Cardiac fibroblast (primary cell): ENCODE results near the gene HKDC1.
"Not testable (repeated sequence)": the region's sequence is repeated elsewhere in the genome, so short reads cannot be mapped to it uniquely, and the experiment has no call there.

ENCODE experiments used
- DNase-seq, 2 donors: peaks; one replicate each; pipeline versions ENCODE4 v3.0.0 to v3.0.0-alpha.2; 2010; ENCODE audit warnings: low read depth in 2 of 2
- H3K4me3 ChIP-seq, 2 donors: replicated peaks in 1 of 2; 1 replicate in 1 of 2; 2 replicates in 1 of 2; pipeline ENCODE4 v1.5.1; 2011; ENCODE audit warnings: low read depth in 2 of 2, low read length in 2 of 2, mild to moderate bottlenecking in 2 of 2, moderate library complexity in 1 of 2
- TF ChIP-seq, protein P1 (sequence below): IDR thresholded peaks from one replicate; pipeline ENCODE4 v1.5.1; 2011; ENCODE audit warnings: low read depth, mild to moderate bottlenecking, low read length, inconsistent platforms

Gene HKDC1

GRCh38 chr10:69220041-69220451 lies at the start of gene HKDC1:
Gene HKDC1, plus strand, starts transcription at chr10:69220332. Its CDS starts 104 bp downstream, at chr10:69220436.
- DNase-seq, result no peak
- TF ChIP-seq, protein P1, sequence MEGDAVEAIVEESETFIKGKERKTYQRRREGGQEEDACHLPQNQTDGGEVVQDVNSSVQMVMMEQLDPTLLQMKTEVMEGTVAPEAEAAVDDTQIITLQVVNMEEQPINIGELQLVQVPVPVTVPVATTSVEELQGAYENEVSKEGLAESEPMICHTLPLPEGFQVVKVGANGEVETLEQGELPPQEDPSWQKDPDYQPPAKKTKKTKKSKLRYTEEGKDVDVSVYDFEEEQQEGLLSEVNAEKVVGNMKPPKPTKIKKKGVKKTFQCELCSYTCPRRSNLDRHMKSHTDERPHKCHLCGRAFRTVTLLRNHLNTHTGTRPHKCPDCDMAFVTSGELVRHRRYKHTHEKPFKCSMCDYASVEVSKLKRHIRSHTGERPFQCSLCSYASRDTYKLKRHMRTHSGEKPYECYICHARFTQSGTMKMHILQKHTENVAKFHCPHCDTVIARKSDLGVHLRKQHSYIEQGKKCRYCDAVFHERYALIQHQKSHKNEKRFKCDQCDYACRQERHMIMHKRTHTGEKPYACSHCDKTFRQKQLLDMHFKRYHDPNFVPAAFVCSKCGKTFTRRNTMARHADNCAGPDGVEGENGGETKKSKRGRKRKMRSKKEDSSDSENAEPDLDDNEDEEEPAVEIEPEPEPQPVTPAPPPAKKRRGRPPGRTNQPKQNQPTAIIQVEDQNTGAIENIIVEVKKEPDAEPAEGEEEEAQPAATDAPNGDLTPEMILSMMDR, result no peak
- no peak within 1 kb of the TSS for H3K4me3 ChIP-seq

DNA sequence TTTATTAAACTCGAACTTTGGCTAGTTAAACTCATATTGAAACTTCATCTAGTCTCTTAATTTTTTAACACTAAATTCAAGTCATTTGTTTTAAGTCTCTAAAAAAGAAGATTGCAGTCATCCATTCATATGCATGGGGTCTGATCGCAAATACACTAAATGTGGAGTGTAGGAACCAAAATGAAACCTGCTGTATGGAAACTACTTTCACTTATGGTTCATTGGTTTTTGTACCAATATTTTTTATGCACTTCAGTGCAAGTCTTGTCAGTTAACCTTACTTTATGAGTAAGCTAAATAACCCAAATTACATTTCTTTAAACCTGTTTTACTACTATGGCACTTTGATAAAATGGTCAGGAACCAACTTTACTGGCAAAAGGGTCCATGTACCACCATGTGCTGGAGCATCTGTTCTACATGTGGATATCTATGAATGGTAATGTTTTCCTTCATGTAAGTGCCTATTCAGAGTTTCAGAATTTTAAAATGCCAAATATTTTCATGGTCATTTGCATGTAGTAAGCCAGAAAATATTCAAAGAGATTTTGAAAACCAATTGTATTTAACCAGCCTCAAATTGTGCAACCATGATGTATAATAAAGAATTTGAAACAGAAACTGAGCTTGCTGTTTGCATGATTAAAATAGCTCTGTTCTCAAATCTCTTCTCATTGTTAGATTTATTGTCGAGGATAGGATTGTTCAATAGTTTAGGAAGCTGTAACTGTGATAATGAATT lies 47.7 kb upstream of the HKDC1 start:
- H3K4me3 ChIP-seq, result no peak overlapping the region
- TF ChIP-seq, protein P1, result no peak
- no peak for DNase-seq

- not testable (repeated sequence) for DNase-seq, H3K4me3 ChIP-seq
Observed at GRCh38 chr10:69175326-69175725, 44.8 kb upstream of the HKDC1 start.

- DNase-seq, result no peak
- TF ChIP-seq, protein P1, result no peak
- H3K4me3 ChIP-seq, result no peak overlapping the region
Observed at GRCh38 chr10:69176823-69177222, 43.3 kb upstream of the HKDC1 start.

DNA sequence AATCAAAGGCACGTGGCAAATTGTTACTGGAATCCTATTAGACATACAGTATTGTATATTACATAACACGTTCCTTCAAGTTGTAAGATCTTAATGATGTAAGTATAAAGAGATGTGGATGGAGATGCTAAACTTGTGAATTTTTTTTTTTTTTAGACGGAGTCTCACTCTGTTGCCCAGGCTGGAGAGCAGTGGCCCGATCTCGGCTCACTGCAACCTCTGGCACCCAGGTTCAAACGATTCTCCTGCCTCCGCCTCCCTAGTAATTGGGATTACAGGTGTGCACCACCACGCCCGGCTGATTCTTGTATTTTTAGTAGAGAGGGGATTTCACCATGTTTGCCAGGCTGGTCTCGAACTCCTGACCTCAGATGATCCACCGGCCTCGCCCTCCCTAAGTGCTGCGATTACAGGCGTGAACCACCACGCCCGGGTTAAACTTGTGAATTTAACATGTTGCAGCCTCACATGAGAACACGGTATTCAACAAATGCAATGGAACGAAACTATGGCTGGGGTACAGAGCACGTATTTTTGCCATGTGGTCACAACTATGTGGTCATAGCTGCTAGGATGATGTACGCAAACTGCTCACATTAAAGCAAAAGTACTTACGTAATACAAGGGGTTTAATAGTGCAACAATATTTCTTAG lies 40.9 kb upstream of the HKDC1 start:
- DNase-seq, result no peak
- peak overlapping the region; percentile 99 to 100 for H3K4me3 ChIP-seq
- TF ChIP-seq, protein P1, result no peak

DNA sequence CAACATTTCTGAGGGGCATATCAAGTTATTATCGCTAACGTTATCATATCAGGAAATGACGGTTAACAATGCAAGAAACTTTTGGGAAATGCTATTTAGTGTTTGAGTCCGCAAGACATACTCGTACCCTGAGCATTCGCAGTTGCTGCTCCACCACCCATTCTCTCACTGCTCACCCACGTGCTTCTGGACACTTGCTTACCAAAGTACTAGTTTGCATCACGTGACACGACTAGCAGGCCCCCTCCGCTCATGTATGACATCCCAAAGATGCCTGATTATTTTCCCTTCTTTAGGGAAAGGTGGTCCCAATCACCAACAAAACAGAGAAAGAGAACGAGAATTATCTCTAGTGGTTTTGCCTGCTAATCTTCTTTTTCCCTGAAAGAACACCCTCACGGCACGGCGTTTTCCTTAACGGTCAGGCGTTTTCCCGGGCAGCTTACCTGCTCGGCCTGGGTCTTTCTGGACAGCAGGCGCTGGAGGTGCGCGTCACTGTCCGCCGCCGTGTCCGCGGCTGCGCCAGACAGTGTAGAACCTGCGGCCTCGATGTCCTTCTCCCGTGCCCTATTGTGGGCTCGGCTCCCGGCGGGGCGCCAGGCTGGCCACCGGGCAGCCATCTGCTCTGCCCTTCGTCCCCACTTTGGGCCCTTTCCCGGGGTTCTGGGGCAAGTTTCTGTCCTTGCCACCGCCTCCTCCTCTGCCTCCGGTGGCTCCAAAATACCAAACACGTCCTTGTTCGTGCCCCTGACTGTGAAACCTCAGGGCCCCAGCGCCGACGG lies 40.2 kb upstream of the HKDC1 start, which contains the start of gene SUPV3L1:
TSS of gene SUPV3L1 (plus strand) at position 492 of the 782 bp plus-strand sequence. CDS start at position 550, 58 bp downstream.
- DNase-seq, result peak; percentile 98 to 99
- peak within 1 kb of the TSS; percentile 99 to 100 for H3K4me3 ChIP-seq
- TF ChIP-seq, protein P1, result no peak
